ENCODE results near the gene C13orf42. TPM values are rescaled to one million over a fixed set of nuclear protein-coding genes. Genes with fewer than 3 reads are reported as not detected.

The C13orf42 gene
- total RNA-seq, 2 experiments from 2014 or later, result not detected

DNA sequence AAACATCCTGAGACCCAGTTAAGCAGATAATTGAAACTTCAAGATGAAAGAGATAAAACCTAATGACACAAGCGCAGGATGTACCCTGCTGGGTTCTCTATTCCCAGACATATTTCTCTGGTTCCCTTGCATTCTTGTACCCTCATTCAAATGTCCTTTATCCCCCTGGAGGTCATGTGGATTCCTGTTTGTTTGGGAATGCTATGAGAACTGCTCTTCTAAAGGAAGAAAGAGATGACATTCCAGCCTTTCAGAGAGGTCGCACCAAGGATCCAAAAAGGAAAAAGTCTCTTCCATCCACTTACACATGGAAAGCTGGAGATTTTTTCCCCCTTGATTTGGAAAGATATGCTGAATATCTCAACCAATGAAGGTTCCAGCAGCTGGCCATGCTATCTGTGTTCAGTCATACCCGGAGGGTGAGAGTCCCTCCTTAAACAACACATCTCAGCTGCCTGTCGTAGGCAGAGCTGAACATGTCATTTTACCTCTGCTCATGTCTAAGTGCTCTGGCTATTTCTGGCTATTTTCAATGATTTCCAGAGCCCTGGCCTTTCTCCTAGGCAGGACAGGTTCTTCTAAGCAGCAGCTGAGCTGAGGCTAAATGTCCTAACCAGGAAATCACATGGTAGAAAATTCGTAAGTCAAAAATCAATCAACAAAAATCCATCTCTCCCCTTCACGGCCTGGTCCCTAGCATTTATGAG lies 52.5 kb downstream of the C13orf42 start:
- ChIA-PET CTCF (interaction anchor here (1.6 kb wide), 1 partner anchor 11 kb away, joined by 8 read pairs; no protein-coding TSS in a partner anchor), POLR2A (no interaction called here)
- no peaks in the 10 kb centered on the region for H3K36me3 Mint-ChIP-seq (ENCODE audit: low read depth)
- peaks cover 7% of the 10 kb centered on the region for H3K27me3 Mint-ChIP-seq (ENCODE audit: low read depth)
- DNase-seq (no peak), ATAC-seq (no peak)
- H3K4me1 Mint-ChIP-seq (ENCODE audit: low read depth), result no peaks in the 10 kb centered on the region
- H3K9me3 Mint-ChIP-seq (ENCODE audit: insufficient read depth), result no peaks in the 10 kb centered on the region
- no peak overlapping the region for H3K4me3 Mint-ChIP-seq
- H3K27ac Mint-ChIP-seq, result no peak overlapping the region

GRCh38 chr13:51057906-51058305 lies 53.2 kb downstream of the C13orf42 start:
- no peaks in the 10 kb centered on the region for H3K9me3 Mint-ChIP-seq (ENCODE audit: insufficient read depth)
- no peaks in the 10 kb centered on the region for H3K4me1 Mint-ChIP-seq (ENCODE audit: low read depth)
- peaks cover 7% of the 10 kb centered on the region for H3K27me3 Mint-ChIP-seq (ENCODE audit: low read depth)
- no peak for DNase-seq
- ChIA-PET CTCF (interaction anchor here (2.1 kb wide), 1 partner anchor 12 kb away, joined by 11 read pairs; no protein-coding TSS in a partner anchor), POLR2A (no interaction called here)
- H3K36me3 Mint-ChIP-seq (ENCODE audit: low read depth), result no peaks in the 10 kb centered on the region
- no peak overlapping the region for H3K4me3 Mint-ChIP-seq
- no peak overlapping the region for H3K27ac Mint-ChIP-seq
- no peak for ATAC-seq

DNA sequence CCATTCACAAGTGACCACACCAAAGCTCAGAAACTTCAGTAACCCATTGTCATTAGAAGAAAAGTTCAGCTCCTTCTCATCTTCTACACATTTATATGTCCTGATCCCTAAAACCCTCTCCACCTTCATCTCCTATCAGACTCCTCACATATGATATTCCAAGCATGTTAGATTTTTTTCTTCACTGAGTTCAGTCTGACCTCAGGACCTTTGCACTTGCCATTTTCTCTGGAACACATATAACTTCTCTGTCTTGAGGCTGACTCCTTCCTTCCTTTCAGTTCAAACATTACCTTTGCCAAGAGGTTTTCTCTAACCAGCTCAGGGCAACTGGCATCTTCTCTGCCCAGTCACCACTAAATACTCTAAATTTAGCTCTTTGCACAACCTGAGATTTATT lies 54.1 kb downstream of the C13orf42 start:
- ATAC-seq (no peak), DNase-seq (no peak)
- H3K9me3 Mint-ChIP-seq (ENCODE audit: insufficient read depth), result no peaks in the 10 kb centered on the region
- no peak overlapping the region for H3K4me3 Mint-ChIP-seq
- CTCF ChIA-PET, result interaction anchor here (1.6 to 2.1 kb wide), 2 partner anchors 10 to 12 kb away, joined by 10 to 11 read pairs; no protein-coding TSS in a partner anchor
- no peaks in the 10 kb centered on the region for H3K36me3 Mint-ChIP-seq (ENCODE audit: low read depth)
- peaks cover 10% of the 10 kb centered on the region for H3K27me3 Mint-ChIP-seq (ENCODE audit: low read depth)
- H3K4me1 Mint-ChIP-seq (ENCODE audit: low read depth), result no peaks in the 10 kb centered on the region
- H3K27ac Mint-ChIP-seq, result no peak overlapping the region
- POLR2A ChIA-PET, result no interaction called here

- Mint-ChIP-seq H3K36me3 (ENCODE audit: low read depth) (no peaks in the 10 kb centered on the region), H3K4me1 (ENCODE audit: low read depth) (no peaks in the 10 kb centered on the region), H3K4me3 (no peak overlapping the region), H3K27me3 (ENCODE audit: low read depth) (peaks cover 20% of the 10 kb centered on the region), H3K9me3 (ENCODE audit: insufficient read depth) (no peaks in the 10 kb centered on the region), H3K27ac (no peak overlapping the region)
- ChIA-PET POLR2A (no interaction called here), CTCF (no interaction called here)
- DNase-seq (no peak), ATAC-seq (no peak)
Observed at GRCh38 chr13:51052581-51052980, 58.5 kb downstream of the C13orf42 start.

GRCh38 chr13:51050021-51050830 lies 60.8 kb downstream of the C13orf42 start:
- peaks cover 18% of the 10 kb centered on the region for H3K27me3 Mint-ChIP-seq (ENCODE audit: low read depth)

GRCh38 chr13:51048616-51049015 lies 62.5 kb downstream of the C13orf42 start:
- CTCF ChIA-PET, result interaction anchor here (1.0 kb wide), 1 partner anchor 21 kb away, joined by 4 read pairs; no protein-coding TSS in a partner anchor
- H3K27me3 Mint-ChIP-seq (ENCODE audit: low read depth), result peaks cover 13% of the 10 kb centered on the region
- H3K36me3 Mint-ChIP-seq (ENCODE audit: low read depth), result no peaks in the 10 kb centered on the region
- POLR2A ChIA-PET, result no interaction called here
- no peaks in the 10 kb centered on the region for H3K9me3 Mint-ChIP-seq (ENCODE audit: insufficient read depth)
- H3K27ac Mint-ChIP-seq, result no peak overlapping the region
- no peak for DNase-seq
- no peaks in the 10 kb centered on the region for H3K4me1 Mint-ChIP-seq (ENCODE audit: low read depth)
- no peak for ATAC-seq
- no peak overlapping the region for H3K4me3 Mint-ChIP-seq

More at GRCh38 chr13:51050021-51050830, 60.8 kb downstream of the C13orf42 start:
- no peak for DNase-seq
- no peak for ATAC-seq
- POLR2A ChIA-PET, result interaction anchor here (0.6 kb wide), 1 partner anchor 19 kb away, joined by 3 read pairs; no protein-coding TSS in a partner anchor
- H3K4me3 Mint-ChIP-seq, result no peak overlapping the region
- no peaks in the 10 kb centered on the region for H3K4me1 Mint-ChIP-seq (ENCODE audit: low read depth)
- no peaks in the 10 kb centered on the region for H3K36me3 Mint-ChIP-seq (ENCODE audit: low read depth)
- H3K27ac Mint-ChIP-seq, result no peak overlapping the region
- no peaks in the 10 kb centered on the region for H3K9me3 Mint-ChIP-seq (ENCODE audit: insufficient read depth)
- CTCF ChIA-PET, result no interaction called here

- ChIA-PET POLR2A (no interaction called here), CTCF (interaction anchor here (1.0 kb wide), 1 partner anchor 21 kb away, joined by 4 read pairs; no protein-coding TSS in a partner anchor)
- H3K4me1 Mint-ChIP-seq (ENCODE audit: low read depth), result no peaks in the 10 kb centered on the region
- ATAC-seq (no peak), DNase-seq (no peak)
- H3K9me3 Mint-ChIP-seq (ENCODE audit: insufficient read depth), result no peaks in the 10 kb centered on the region
- H3K36me3 Mint-ChIP-seq (ENCODE audit: low read depth), result no peaks in the 10 kb centered on the region
- H3K27me3 Mint-ChIP-seq (ENCODE audit: low read depth), result peaks cover 13% of the 10 kb centered on the region
- no peak overlapping the region for H3K4me3 Mint-ChIP-seq
- H3K27ac Mint-ChIP-seq, result no peak overlapping the region
Observed at GRCh38 chr13:51048166-51048461, 63.0 kb downstream of the C13orf42 start.

DNA sequence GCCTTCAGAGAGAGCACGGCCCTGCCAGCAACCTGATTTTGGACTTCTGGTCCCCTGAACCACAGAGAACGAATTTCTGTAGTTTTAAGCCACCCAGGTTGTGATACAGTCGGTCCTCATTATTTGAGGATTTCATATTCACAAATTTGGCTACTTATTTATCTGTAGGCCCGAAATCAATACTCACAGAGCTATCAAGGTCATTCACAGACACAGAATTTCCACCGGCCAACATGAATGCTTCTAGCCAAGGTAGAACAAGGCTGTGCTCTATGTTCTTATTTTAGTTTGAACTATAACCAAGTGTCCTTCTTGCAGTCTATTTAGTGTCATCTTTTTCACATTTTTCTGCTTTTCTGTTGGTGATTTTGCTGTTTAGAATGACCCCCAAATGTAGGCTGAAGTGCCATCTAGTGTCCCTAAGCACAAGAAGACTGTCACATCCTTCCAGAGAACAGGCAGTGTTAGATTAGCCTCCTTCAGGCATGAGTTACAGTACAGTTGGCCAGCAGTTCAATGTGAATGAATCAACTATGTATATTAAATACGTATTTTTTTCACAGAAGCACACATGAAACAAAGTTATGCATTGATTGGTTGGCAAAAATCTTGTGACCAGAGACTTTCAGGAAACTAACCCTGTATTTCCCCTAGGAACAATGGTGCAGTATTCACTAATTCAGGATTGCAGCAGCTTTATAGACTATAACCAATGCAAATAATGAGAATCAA lies 63.5 kb downstream of the C13orf42 start:
- Mint-ChIP-seq H3K36me3 (ENCODE audit: low read depth) (no peaks in the 10 kb centered on the region), H3K27ac (no peak overlapping the region), H3K4me1 (ENCODE audit: low read depth) (no peaks in the 10 kb centered on the region), H3K27me3 (ENCODE audit: low read depth) (peaks cover 13% of the 10 kb centered on the region), H3K9me3 (ENCODE audit: insufficient read depth) (no peaks in the 10 kb centered on the region), H3K4me3 (no peak overlapping the region)
- ATAC-seq (no peak), DNase-seq (no peak)
- ChIA-PET CTCF (interaction anchor here (1.0 kb wide), 1 partner anchor 22 kb away, joined by 4 read pairs; no protein-coding TSS in a partner anchor), POLR2A (no interaction called here)

DNA sequence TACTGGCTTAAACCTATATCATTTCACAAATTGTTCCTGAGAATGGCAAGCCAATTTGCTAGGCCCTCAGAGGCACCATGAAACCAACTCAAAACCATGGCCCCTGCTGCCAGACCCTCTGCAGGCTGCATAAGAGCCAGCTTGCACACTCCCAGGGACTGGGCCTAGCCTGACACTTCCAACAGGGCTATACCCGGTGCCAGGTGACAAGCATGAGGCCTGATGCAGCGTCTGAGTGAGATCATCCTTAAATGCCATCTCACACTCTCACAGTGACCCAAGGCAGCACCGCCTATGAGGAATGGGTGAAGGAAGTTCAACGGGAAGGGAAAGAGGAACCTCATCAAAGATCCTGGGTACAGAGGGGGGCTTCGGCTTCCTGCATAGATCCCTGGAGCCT lies 65.6 kb downstream of the C13orf42 start:
- H3K27me3 Mint-ChIP-seq (ENCODE audit: low read depth), result peaks cover 9% of the 10 kb centered on the region
- no peaks in the 10 kb centered on the region for H3K4me1 Mint-ChIP-seq (ENCODE audit: low read depth)
- no peak overlapping the region for H3K4me3 Mint-ChIP-seq
- H3K27ac Mint-ChIP-seq, result no peak overlapping the region
- H3K9me3 Mint-ChIP-seq (ENCODE audit: insufficient read depth), result no peaks in the 10 kb centered on the region
- ATAC-seq, result no peak
- ChIA-PET CTCF (no interaction called here), POLR2A (no interaction called here)
- DNase-seq, result no peak
- no peaks in the 10 kb centered on the region for H3K36me3 Mint-ChIP-seq (ENCODE audit: low read depth)

- Mint-ChIP-seq H3K4me1 (ENCODE audit: low read depth) (no peaks in the 10 kb centered on the region), H3K4me3 (no peak overlapping the region), H3K27me3 (ENCODE audit: low read depth) (peaks cover 9% of the 10 kb centered on the region), H3K27ac (no peak overlapping the region), H3K9me3 (ENCODE audit: insufficient read depth) (no peaks in the 10 kb centered on the region), H3K36me3 (ENCODE audit: low read depth) (no peaks in the 10 kb centered on the region)
- ATAC-seq, result no peak
- ChIA-PET CTCF (no interaction called here), POLR2A (no interaction called here)
- no peak for DNase-seq
Observed at GRCh38 chr13:51044023-51044665, 66.9 kb downstream of the C13orf42 start.

DNA sequence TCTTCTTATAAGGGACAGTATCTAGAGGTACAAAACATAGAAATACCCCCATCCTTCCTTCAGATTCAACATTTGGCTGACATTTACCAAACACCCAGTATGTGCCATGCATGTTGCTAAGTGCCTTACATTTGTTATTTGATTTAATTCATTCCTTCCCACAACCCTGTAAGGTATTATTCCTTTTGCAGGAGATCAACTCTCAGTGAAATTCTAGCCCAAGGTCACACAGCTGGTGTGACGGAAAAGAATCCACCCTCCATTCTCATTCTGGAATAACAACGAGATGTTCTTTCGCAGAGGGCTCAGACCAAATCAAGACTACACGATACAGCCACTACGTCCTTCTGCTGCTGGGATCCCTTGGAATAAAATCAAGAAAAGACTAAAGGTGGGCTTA lies 67.8 kb downstream of the C13orf42 start:
- Mint-ChIP-seq H3K27ac (no peak overlapping the region), H3K9me3 (ENCODE audit: insufficient read depth) (no peaks in the 10 kb centered on the region), H3K36me3 (ENCODE audit: low read depth) (no peaks in the 10 kb centered on the region), H3K4me1 (ENCODE audit: low read depth) (no peaks in the 10 kb centered on the region), H3K27me3 (ENCODE audit: low read depth) (peaks cover 3% of the 10 kb centered on the region), H3K4me3 (no peak overlapping the region)
- ChIA-PET CTCF (no interaction called here), POLR2A (no interaction called here)
- DNase-seq (no peak), ATAC-seq (no peak)

Data from activated CD8-positive, alpha-beta T cell treated with anti-CD3 and anti-CD28 coated beads, Interleukin-2, amount 10 ng/mL, durations not matched to agents 7 days and 5 days (primary cell).